ENCODE results near the gene IL1RAPL1.

GRCh38 chrX:29308726-29309125 lies 721.5 kb downstream of the IL1RAPL1 start:
- TF ChIP-seq CTCF (IDR thresholded peaks at IDR 0.05): no peak
- TF ChIP-seq POLR2AphosphoS5 (IDR thresholded peaks at IDR 0.05): no peak

Data from breast epithelium (tissue), 3 donors.